Lower lobe of right lung (tissue), 2 donors: ENCODE data around the gene S100A12. TPM values are rescaled to one million over a fixed set of nuclear protein-coding genes. Genes with fewer than 3 reads are reported as not detected.
A peak's percentile ranks its signal among the peaks of the same experiment; 100 is the strongest.
"Not testable (repeated sequence)": the region's sequence is repeated elsewhere in the genome, so short reads cannot be mapped to it uniquely, and the experiment has no call there.

Experiments used
- ATAC-seq, 2 donors: fragments of 200-7000 bp; cut with Tn5 transposase; one replicate each; pipeline ENCODE4 v1.9.1; 2020 to 2022; ENCODE audit warnings: mild to moderate bottlenecking in 2 of 2, moderate library complexity in 2 of 2
- DNase-seq: peaks from one replicate; pipeline ENCODE4 v3.0.0-alpha.2; 2020
- H3K27ac ChIP-seq: fragments of 200-600 bp; one replicate; pipeline ENCODE4 v1.8.0; 2022
- H3K27me3 ChIP-seq: fragments of 200-600 bp; one replicate; pipeline ENCODE4 v1.8.0; 2022; ENCODE audit warnings: low read depth
- H3K36me3 ChIP-seq: fragments of 200-600 bp; one replicate; pipeline ENCODE4 v1.8.0; 2022; ENCODE audit warnings: mild to moderate bottlenecking
- H3K4me1 ChIP-seq: fragments of 200-600 bp; one replicate; pipeline ENCODE4 v1.8.0; 2022
- H3K4me3 ChIP-seq: fragments of 200-600 bp; one replicate; pipeline ENCODE4 v1.8.0; 2022; ENCODE audit warnings: mild to moderate bottlenecking
- H3K9me3 ChIP-seq: fragments of 200-600 bp; one replicate; pipeline ENCODE4 v1.8.0; 2022
- CTCF ChIP-seq: fragments of 200-600 bp; IDR thresholded peaks from one replicate; pipeline ENCODE4 v1.8.0; 2022; ENCODE audit warnings: antibody characterized with exemption, mild to moderate bottlenecking
- intact Hi-C: fragments of 100-400 bp; cut with DNase I; formaldehyde crosslinking; loops from one replicate; pipeline ENCODE4 v1.11.0; 2022
- total RNA-seq: library from RNA; stranded (reverse); fragmentation: NEBNext Ultra II Directional; extraction: Animal tissue kit (Norgen Biotek cat#: 25700); gene quantifications from one replicate; pipeline ENCODE4 v1.2.1, GENCODE V29; 2021
- donor health status: DM: no; HTN: yes; CAD: no; lungs with severe emphysema.

Gene S100A12
- total RNA-seq, 1 donor from 2014 or later = 54.9 TPM

GRCh38 chr1:153415850-153416570, 40.6 kb upstream of the S100A12 start, which contains the start of gene S100A7A:
S100A7A (plus strand) TSS chr1:153416520; CDS start chr1:153418083, 1,563 bp downstream.
- no peaks in the 10 kb centered on the region for H3K4me1 ChIP-seq
- ATAC-seq = no peak
- no peak for DNase-seq
- no peak for TF ChIP-seq CTCF
- H3K9me3 ChIP-seq = no peaks in the 10 kb centered on the region
- H3K27ac ChIP-seq = no peak within 1 kb of the TSS
- H3K36me3 ChIP-seq = no peaks in the 10 kb centered on the region
- H3K4me3 ChIP-seq = no peak within 1 kb of the TSS
- intact Hi-C loops = no loop called here
- H3K27me3 ChIP-seq = peaks cover 12% of the 10 kb centered on the region

GRCh38 chr1:153413961-153414360, 38.5 kb upstream of the S100A12 start:
- H3K4me1 ChIP-seq, ATAC-seq, H3K27ac ChIP-seq, intact Hi-C loops, H3K36me3 ChIP-seq, H3K27me3 ChIP-seq, DNase-seq, H3K9me3 ChIP-seq, H3K4me3 ChIP-seq: not testable (repeated sequence)

GRCh38 chr1:153407274-153407673, 31.9 kb upstream of the S100A12 start:
- DNase-seq, H3K27me3 ChIP-seq, H3K4me1 ChIP-seq, H3K27ac ChIP-seq, intact Hi-C loops, H3K36me3 ChIP-seq, H3K9me3 ChIP-seq, ATAC-seq, H3K4me3 ChIP-seq: not testable (repeated sequence)

GRCh38 chr1:153405825-153406599, 30.6 kb upstream of the S100A12 start:
- DNase-seq, intact Hi-C loops, H3K9me3 ChIP-seq, ATAC-seq, H3K36me3 ChIP-seq, H3K4me3 ChIP-seq, H3K27me3 ChIP-seq, H3K4me1 ChIP-seq, H3K27ac ChIP-seq: not testable (repeated sequence)

- peak; percentile 80 to 88 for ATAC-seq
- Histone ChIP-seq H3K9me3 (no peaks in the 10 kb centered on the region), H3K4me1 (no peaks in the 10 kb centered on the region), H3K27ac (no peak overlapping the region), H3K27me3 (peaks cover 8% of the 10 kb centered on the region), H3K36me3 (no peaks in the 10 kb centered on the region), H3K4me3 (no peak overlapping the region)
- DNase-seq = peak; percentile 85
- TF ChIP-seq CTCF = peak; percentile 60
- intact Hi-C loops = no loop called here
These were observed 29.3 kb upstream of the S100A12 start for GRCh38 chr1:153404768-153405167.

GRCh38 chr1:153404086-153404635, 28.7 kb upstream of the S100A12 start:
- no peaks in the 10 kb centered on the region for H3K4me1 ChIP-seq
- H3K27ac ChIP-seq = no peak overlapping the region
- no peak for TF ChIP-seq CTCF
- no peaks in the 10 kb centered on the region for H3K36me3 ChIP-seq
- ATAC-seq (no peak), DNase-seq (no peak)
- no peak overlapping the region for H3K4me3 ChIP-seq
- H3K9me3 ChIP-seq = no peaks in the 10 kb centered on the region
- intact Hi-C loops = no loop called here
- H3K27me3 ChIP-seq = peaks cover 8% of the 10 kb centered on the region
